Measurements from ENCODE around the gene MPHOSPH9.
"Not testable (repeated sequence)": the region's sequence is repeated elsewhere in the genome, so short reads cannot be mapped to it uniquely, and the experiment has no call there.

The MPHOSPH9 gene

GRCh38 chr12:123231931-123232330 lies 1.0 kb downstream of the MPHOSPH9 start:
- DNase-seq: peak in 1 of 56 donors; percentile 42

- DNase-seq: no peak
These were observed 3.9 kb downstream of the MPHOSPH9 start for GRCh38 chr12:123229051-123229450.

GRCh38 chr12:123227581-123228258 lies 5.2 kb downstream of the MPHOSPH9 start:
- no peak for DNase-seq

GRCh38 chr12:123225443-123225842 lies 7.5 kb downstream of the MPHOSPH9 start:
- no peak for DNase-seq

GRCh38 chr12:123223241-123223668 lies 9.7 kb downstream of the MPHOSPH9 start:
- DNase-seq: no peak

- DNase-seq: peak in 6 of 56 donors; percentile 0 to 13 (median 3)
These were observed 25.1 kb downstream of the MPHOSPH9 start for GRCh38 chr12:123207815-123208214.

GRCh38 chr12:123206794-123207193 lies 26.1 kb downstream of the MPHOSPH9 start:
- DNase-seq: not testable (repeated sequence)

- DNase-seq: no peak
These were observed 32.5 kb downstream of the MPHOSPH9 start for GRCh38 chr12:123200414-123200813.

- DNase-seq: no peak
These were observed 33.0 kb downstream of the MPHOSPH9 start for GRCh38 chr12:123199936-123200335.

- DNase-seq: no peak
These were observed 45.3 kb downstream of the MPHOSPH9 start for GRCh38 chr12:123187637-123188036.

- DNase-seq: no peak
These were observed 52.8 kb downstream of the MPHOSPH9 start for GRCh38 chr12:123180171-123180570.

- DNase-seq: no peak
These were observed 61.0 kb downstream of the MPHOSPH9 start for GRCh38 chr12:123171967-123172366.

GRCh38 chr12:123167329-123167728 lies 65.6 kb downstream of the MPHOSPH9 start:
- no peak for DNase-seq

GRCh38 chr12:123165537-123165936 lies 67.4 kb downstream of the MPHOSPH9 start:
- no peak for DNase-seq

- DNase-seq: no peak
These were observed 68.2 kb downstream of the MPHOSPH9 start for GRCh38 chr12:123164710-123165261.

GRCh38 chr12:123164222-123164621 lies 68.7 kb downstream of the MPHOSPH9 start:
- no peak for DNase-seq

GRCh38 chr12:123163227-123163626 lies 69.7 kb downstream of the MPHOSPH9 start:
- no peak for DNase-seq

- DNase-seq: no peak
These were observed 72.0 kb downstream of the MPHOSPH9 start for GRCh38 chr12:123160801-123161487.

- no peak for DNase-seq
These were observed 79.0 kb downstream of the MPHOSPH9 start for GRCh38 chr12:123153906-123154305.

- DNase-seq: no peak
These were observed 80.1 kb downstream of the MPHOSPH9 start for GRCh38 chr12:123152833-123153232.

- no peak for DNase-seq
These were observed 81.2 kb downstream of the MPHOSPH9 start for GRCh38 chr12:123151457-123152454.

Data from amygdala (tissue), 56 donors.